ENCODE data around the gene FUT2.

- TF ChIP-seq CTCF (IDR thresholded peaks at IDR 0.05; ENCODE audit: low read length), result no peak
- TF ChIP-seq EZH2 (IDR thresholded peaks at IDR 0.05; ENCODE audit: borderline replicate concordance, low read length), result no peak
These were observed 27.4 kb upstream of the FUT2 start for GRCh38 chr19:48668332-48668731.

All from OCI-LY1 (cell line).